H9 (cell line): ENCODE results near the gene GLRX. TPM values are rescaled to one million over a fixed set of nuclear protein-coding genes. Genes with fewer than 3 reads are reported as not detected.

ENCODE experiments used
- DNase-seq: peaks from one replicate; pipeline ENCODE4 v3.0.0-alpha.2; 2017
- H2AFZ ChIP-seq: one replicate; pipeline ENCODE4 v1.6.1; 2013; ENCODE audit warnings: mild to moderate bottlenecking, low read length, control low read depth, moderate library complexity
- H2AK5ac ChIP-seq: 2 replicates; pipeline ENCODE4 v1.6.1; 2013; ENCODE audit warnings: low read length, control low read depth, mixed read lengths; ENCODE audit not compliant: insufficient read length
- H2BK120ac ChIP-seq: one replicate; pipeline ENCODE4 v1.6.1; 2013; ENCODE audit warnings: low read depth, mild to moderate bottlenecking, low read length, control low read depth, inconsistent platforms; ENCODE audit not compliant: poor library complexity, severe bottlenecking
- H2BK12ac ChIP-seq: 2 replicates; pipeline ENCODE4 v1.6.1; 2013; ENCODE audit warnings: low read length, control low read depth, mixed read lengths, low read depth; ENCODE audit not compliant: insufficient read length
- H2BK15ac ChIP-seq: 2 replicates; pipeline ENCODE4 v1.6.1; 2013; ENCODE audit warnings: low read depth, low read length, control low read depth
- H2BK20ac ChIP-seq: one replicate; pipeline ENCODE4 v1.6.1; 2013; ENCODE audit warnings: low read depth, mild to moderate bottlenecking, low read length, control low read depth, inconsistent platforms; ENCODE audit not compliant: poor library complexity, severe bottlenecking
- H2BK5ac ChIP-seq: 2 replicates; pipeline ENCODE4 v1.6.1; 2013; ENCODE audit warnings: low read length, control low read depth, mixed read lengths; ENCODE audit not compliant: insufficient read length
- H3K14ac ChIP-seq: 2 replicates; pipeline ENCODE4 v1.6.1; 2013; ENCODE audit warnings: low read length, control low read depth; ENCODE audit not compliant: insufficient read depth
- H3K18ac ChIP-seq: 2 replicates; pipeline ENCODE4 v1.6.1; 2013; ENCODE audit warnings: low read depth, mild to moderate bottlenecking, mixed read lengths, low read length, control low read depth; ENCODE audit not compliant: insufficient read length
- H3K23ac ChIP-seq: 2 replicates; pipeline ENCODE4 v1.6.1; 2013; ENCODE audit warnings: low read length, control low read depth, mixed read lengths, low read depth; ENCODE audit not compliant: insufficient read length
- H3K23me2 ChIP-seq: 2 replicates; pipeline ENCODE4 v1.6.1; 2013; ENCODE audit warnings: low read depth, mild to moderate bottlenecking, mixed read lengths, low read length, control low read depth; ENCODE audit not compliant: insufficient read length, poor library complexity, severe bottlenecking
- H3K27ac ChIP-seq: 2 replicates; pipeline ENCODE4 v1.5.1; 2013; ENCODE audit warnings: low read length, control low read depth, mixed read lengths, low read depth; ENCODE audit not compliant: insufficient read length
- H3K27me3 ChIP-seq: 2 replicates; pipeline ENCODE4 v1.6.1; 2013; ENCODE audit warnings: low read length, control low read depth, inconsistent platforms; ENCODE audit not compliant: insufficient read depth
- H3K4ac ChIP-seq: 2 replicates; pipeline ENCODE4 v1.6.1; 2013; ENCODE audit warnings: low read depth, mild to moderate bottlenecking, control low read depth, inconsistent platforms, low read length, moderate library complexity
- H3K4me1 ChIP-seq: 2 replicates; pipeline ENCODE4 v1.6.1; 2013; ENCODE audit warnings: low read length, control low read depth, inconsistent platforms; ENCODE audit not compliant: insufficient read depth
- H3K4me2 ChIP-seq: 2 replicates; pipeline ENCODE4 v1.6.1; 2013; ENCODE audit warnings: low read length, control low read depth, mixed read lengths; ENCODE audit not compliant: insufficient read length, insufficient read depth
- H3K56ac ChIP-seq: 2 replicates; pipeline ENCODE4 v1.6.1; 2013; ENCODE audit warnings: low read depth, mild to moderate bottlenecking, mixed read lengths, low read length, control low read depth; ENCODE audit not compliant: insufficient read length
- H3K79me1 ChIP-seq: 2 replicates; pipeline ENCODE4 v1.6.1; 2013; ENCODE audit warnings: low read depth, mild to moderate bottlenecking, moderate library complexity, low read length, control low read depth, inconsistent platforms; ENCODE audit not compliant: insufficient read depth, poor library complexity, severe bottlenecking
- H3K79me2 ChIP-seq: 2 replicates; pipeline ENCODE4 v1.6.1; 2013; ENCODE audit warnings: low read length, control low read depth, inconsistent platforms; ENCODE audit not compliant: insufficient read depth
- H3K9ac ChIP-seq: 2 replicates; pipeline ENCODE4 v1.6.1; 2013; ENCODE audit warnings: low read length, control low read depth, mixed read lengths; ENCODE audit not compliant: insufficient read length; ENCODE audit errors: extremely low read depth
- H3K9me3 ChIP-seq: one replicate; pipeline ENCODE4 v1.6.1; 2013; ENCODE audit warnings: low read depth, low read length, inconsistent platforms; ENCODE audit not compliant: control insufficient read depth
- H3T11ph ChIP-seq: one replicate; pipeline ENCODE4 v1.6.1; 2013; ENCODE audit warnings: mild to moderate bottlenecking, low read length, control low read depth, inconsistent platforms
- H4K20me1 ChIP-seq: one replicate; pipeline ENCODE4 v1.6.1; 2013; ENCODE audit not compliant: control insufficient read depth, insufficient read length, insufficient read depth
- H4K5ac ChIP-seq: 2 replicates; pipeline ENCODE4 v1.6.1; 2013; ENCODE audit warnings: low read depth, mild to moderate bottlenecking, mixed read lengths, low read length, control low read depth; ENCODE audit not compliant: insufficient read length
- H4K8ac ChIP-seq: replicated peaks from 2 replicates; pipeline ENCODE4 v1.6.1; 2013; ENCODE audit warnings: low read length, control low read depth, mixed read lengths, low read depth; ENCODE audit not compliant: insufficient read length
- H4K91ac ChIP-seq: 2 replicates; pipeline ENCODE4 v1.6.1; 2013; ENCODE audit warnings: low read depth, mild to moderate bottlenecking, moderate library complexity, mixed read lengths, low read length, control low read depth; ENCODE audit not compliant: insufficient read length
- H3K27ac Mint-ChIP-seq, 3 experiments: 2 replicates in 2 of 3; 3 replicates in 1 of 3; pipeline ENCODE4 v1.8.0; 2020 to 2021; ENCODE audit warnings: mixed read lengths in 3 of 3, mild to moderate bottlenecking in 1 of 3, moderate library complexity in 1 of 3
- H3K27me3 Mint-ChIP-seq: 2 replicates; pipeline ENCODE4 v1.8.0; 2021; ENCODE audit warnings: low read depth, mild to moderate bottlenecking, moderate library complexity, mixed read lengths
- H3K36me3 Mint-ChIP-seq, 3 experiments: 2 replicates in 2 of 3; 3 replicates in 1 of 3; pipeline ENCODE4 v1.8.0; 2020 to 2021; ENCODE audit warnings: low read depth in 3 of 3, mixed read lengths in 3 of 3; ENCODE audit not compliant: insufficient read depth in 1 of 3
- H3K4me1 Mint-ChIP-seq, 2 experiments: 2 replicates each; pipeline ENCODE4 v1.8.0; 2020; ENCODE audit warnings: mixed read lengths in 2 of 2
- H3K4me3 Mint-ChIP-seq, 2 experiments: 2 replicates in 1 of 2; 3 replicates in 1 of 2; pipeline ENCODE4 v1.8.0; 2020 to 2021; ENCODE audit warnings: mild to moderate bottlenecking in 2 of 2, mixed read lengths in 2 of 2, moderate library complexity in 1 of 2
- H3K9me3 Mint-ChIP-seq, 2 experiments: 2 replicates in 1 of 2; 3 replicates in 1 of 2; pipeline ENCODE4 v1.8.0; 2020; ENCODE audit warnings: mild to moderate bottlenecking in 2 of 2, mixed read lengths in 2 of 2, moderate library complexity in 1 of 2
- CTCF ChIP-seq: fragments of 200-600 bp; sonication (generic); conservative IDR thresholded peaks from 3 replicates; pipeline ENCODE4 v1.8.0; 2021; ENCODE audit warnings: antibody characterized with exemption, mild to moderate bottlenecking
- WGBS: extraction: QIAGEN DNeasy Blood & Tissue Kit; methylation state at CpG from one replicate; pipeline ENCODE4 v1.1.7; 2013; ENCODE audit warnings: missing lambda C conversion rate, low lambda C conversion rate, mixed read lengths; ENCODE audit not compliant: insufficient read length; ENCODE audit errors: extremely low coverage; 5-methylcytosine and 5-hydroxymethylcytosine counted together
- total RNA-seq: library from RNA; stranded (reverse); gene quantifications from 2 replicates; pipeline ENCODE4 v1.2.1, GENCODE V29; 2021

GLRX gene
- total RNA-seq, 1 experiment from 2014 or later: 13.8 TPM

GRCh38 chr5:95773335-95774059 is 49.0 kb downstream of the GLRX start:
- no peaks in the 10 kb centered on the region for H3K9me3 ChIP-seq
- TF ChIP-seq CTCF: no peak
- no peak overlapping the region for H3K27ac ChIP-seq
- no peak overlapping the region for H3K4me2 ChIP-seq
- H2BK12ac ChIP-seq: no peak overlapping the region
- no peaks in the 10 kb centered on the region for H3K79me2 ChIP-seq
- H4K5ac ChIP-seq: no peak overlapping the region
- H3T11ph ChIP-seq: no peak overlapping the region
- H3K27me3 ChIP-seq: no peaks in the 10 kb centered on the region
- H3K56ac ChIP-seq: no peak overlapping the region
- Mint-ChIP-seq H3K27ac (no peak overlapping the region), H3K4me3 (no peak overlapping the region), H3K27me3 (no peaks in the 10 kb centered on the region), H3K36me3 (no peaks in the 10 kb centered on the region), H3K4me1 (no peaks in the 10 kb centered on the region), H3K9me3 (no peaks in the 10 kb centered on the region)
- no peak for DNase-seq
- H4K8ac ChIP-seq: no peak overlapping the region
- no peak overlapping the region for H3K9ac ChIP-seq
- H3K79me1 ChIP-seq: no peaks in the 10 kb centered on the region
- H3K4ac ChIP-seq: no peak overlapping the region
- no peaks in the 10 kb centered on the region for H4K20me1 ChIP-seq
- H2AFZ ChIP-seq: no peak overlapping the region
- no peak overlapping the region for H2BK5ac ChIP-seq
- H3K23me2 ChIP-seq: no peaks in the 10 kb centered on the region
- H3K23ac ChIP-seq: no peak overlapping the region
- no peak overlapping the region for H2BK120ac ChIP-seq
- WGBS: no CpG with 5 or more reads among the region's 3 CpGs
- H2BK20ac ChIP-seq: no peak overlapping the region
- H2AK5ac ChIP-seq: no peak overlapping the region
- no peak overlapping the region; the same call in 1 of the 2 replicates for H3K14ac ChIP-seq
- H4K91ac ChIP-seq: no peak overlapping the region
- no peak overlapping the region for H3K18ac ChIP-seq
- no peak overlapping the region for H2BK15ac ChIP-seq
- no peaks in the 10 kb centered on the region for H3K4me1 ChIP-seq
